ENCODE data around the gene NUFIP1.
A peak's percentile ranks its signal among the peaks of the same experiment; 100 is the strongest.

NUFIP1 gene

DNA sequence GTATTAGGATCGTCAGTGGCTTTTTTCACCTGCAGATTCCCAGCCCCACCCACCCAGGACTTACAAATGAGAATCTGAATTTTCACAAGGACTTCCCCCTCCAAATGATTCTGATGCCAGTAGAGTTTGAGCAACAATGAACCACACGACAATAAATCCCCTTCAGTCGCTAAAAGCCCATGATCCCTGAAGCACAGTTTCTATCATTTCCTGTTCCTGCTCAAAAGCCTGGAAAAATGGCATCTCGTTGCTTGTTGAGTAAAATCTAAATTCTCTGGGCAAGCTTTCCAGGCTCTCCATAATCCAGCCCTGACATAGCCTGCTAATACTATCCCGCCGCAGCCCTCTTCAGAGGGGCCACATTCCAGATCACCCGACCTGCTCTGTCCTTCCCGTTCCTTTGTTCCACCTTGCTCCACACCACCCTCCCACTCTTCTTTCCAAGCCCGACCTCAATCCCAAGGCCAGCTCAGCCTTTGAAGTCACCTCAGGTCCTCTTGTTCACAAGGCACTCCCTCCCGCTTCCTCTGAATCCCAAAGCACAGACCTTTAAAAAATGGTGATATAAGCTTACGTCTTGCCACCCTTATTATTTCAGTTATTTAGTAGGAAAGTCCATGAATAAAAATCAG is 67.9 kb downstream of the NUFIP1 start:
- TF ChIP-seq, protein P1, sequence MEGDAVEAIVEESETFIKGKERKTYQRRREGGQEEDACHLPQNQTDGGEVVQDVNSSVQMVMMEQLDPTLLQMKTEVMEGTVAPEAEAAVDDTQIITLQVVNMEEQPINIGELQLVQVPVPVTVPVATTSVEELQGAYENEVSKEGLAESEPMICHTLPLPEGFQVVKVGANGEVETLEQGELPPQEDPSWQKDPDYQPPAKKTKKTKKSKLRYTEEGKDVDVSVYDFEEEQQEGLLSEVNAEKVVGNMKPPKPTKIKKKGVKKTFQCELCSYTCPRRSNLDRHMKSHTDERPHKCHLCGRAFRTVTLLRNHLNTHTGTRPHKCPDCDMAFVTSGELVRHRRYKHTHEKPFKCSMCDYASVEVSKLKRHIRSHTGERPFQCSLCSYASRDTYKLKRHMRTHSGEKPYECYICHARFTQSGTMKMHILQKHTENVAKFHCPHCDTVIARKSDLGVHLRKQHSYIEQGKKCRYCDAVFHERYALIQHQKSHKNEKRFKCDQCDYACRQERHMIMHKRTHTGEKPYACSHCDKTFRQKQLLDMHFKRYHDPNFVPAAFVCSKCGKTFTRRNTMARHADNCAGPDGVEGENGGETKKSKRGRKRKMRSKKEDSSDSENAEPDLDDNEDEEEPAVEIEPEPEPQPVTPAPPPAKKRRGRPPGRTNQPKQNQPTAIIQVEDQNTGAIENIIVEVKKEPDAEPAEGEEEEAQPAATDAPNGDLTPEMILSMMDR (conservative IDR thresholded peaks at IDR 0.05; ENCODE audit: control insufficient read depth, insufficient read depth, low read depth, low read length), result no peak
- peak; percentile 33 for DNase-seq (ENCODE audit: low read depth)
- no peak overlapping the region for H3K4me3 ChIP-seq (ENCODE audit: control insufficient read depth, low read depth, low read length)

DNA sequence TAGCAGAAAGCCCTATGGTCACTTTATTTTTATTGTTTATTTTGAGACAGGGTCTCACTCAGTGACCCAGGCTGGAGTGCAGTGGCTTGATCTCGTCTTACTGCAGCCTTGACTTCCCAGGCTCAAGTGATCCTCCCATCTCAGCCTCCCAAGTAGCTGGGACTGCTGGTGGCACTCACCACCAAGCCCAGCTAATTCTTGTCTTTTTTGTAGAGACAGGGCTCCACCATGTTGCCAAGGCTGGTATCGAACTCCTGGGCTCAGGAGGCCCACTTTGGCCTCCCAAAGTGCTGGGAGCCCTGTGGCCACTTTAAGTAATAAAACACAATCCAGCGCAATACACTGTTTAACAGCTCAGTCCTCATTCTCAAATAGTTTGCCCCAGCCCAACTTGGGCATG is 69.3 kb downstream of the NUFIP1 start:
- DNase-seq (ENCODE audit: low read depth), result no peak
- TF ChIP-seq, protein P1 (conservative IDR thresholded peaks at IDR 0.05; ENCODE audit: control insufficient read depth, insufficient read depth, low read depth, low read length), result no peak
- no peak overlapping the region for H3K4me3 ChIP-seq (ENCODE audit: control insufficient read depth, low read depth, low read length)

DNA sequence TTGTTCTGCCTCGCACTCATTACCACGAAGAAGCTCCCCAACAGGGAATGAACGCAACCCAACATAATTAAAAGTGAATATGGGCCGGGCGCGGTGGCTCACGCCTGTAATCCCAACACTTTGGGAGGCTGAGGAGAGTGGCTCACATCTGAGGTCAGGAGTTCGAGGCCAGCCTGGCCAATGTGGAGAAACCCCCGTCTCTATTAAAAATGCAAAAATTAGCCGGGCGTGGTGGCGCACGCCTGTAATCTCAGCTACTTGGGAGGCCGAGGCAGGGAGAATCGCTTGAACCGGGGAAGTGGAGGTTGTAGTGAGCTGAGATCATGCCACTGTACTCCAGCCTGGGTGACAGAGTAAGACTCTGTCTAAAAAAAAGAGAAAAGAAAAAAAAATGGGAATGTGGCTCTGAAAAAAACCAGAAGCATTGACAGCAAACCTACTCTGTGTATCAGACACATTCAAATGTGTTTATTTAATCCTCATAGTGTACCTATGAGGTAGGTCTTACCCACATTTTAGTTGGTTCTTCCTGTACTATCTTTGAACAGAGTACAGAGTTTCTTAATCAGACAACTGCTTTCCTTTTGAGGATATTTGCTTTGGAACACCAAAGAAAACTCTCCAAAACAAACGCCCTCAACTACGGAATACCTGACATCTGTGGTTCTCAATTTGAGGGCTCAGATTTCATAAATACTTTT is 70.0 kb downstream of the NUFIP1 start:
- no peak for DNase-seq (ENCODE audit: low read depth)
- TF ChIP-seq, protein P1 (conservative IDR thresholded peaks at IDR 0.05; ENCODE audit: control insufficient read depth, insufficient read depth, low read depth, low read length), result no peak
- no peak overlapping the region for H3K4me3 ChIP-seq (ENCODE audit: control insufficient read depth, low read depth, low read length)

DNA sequence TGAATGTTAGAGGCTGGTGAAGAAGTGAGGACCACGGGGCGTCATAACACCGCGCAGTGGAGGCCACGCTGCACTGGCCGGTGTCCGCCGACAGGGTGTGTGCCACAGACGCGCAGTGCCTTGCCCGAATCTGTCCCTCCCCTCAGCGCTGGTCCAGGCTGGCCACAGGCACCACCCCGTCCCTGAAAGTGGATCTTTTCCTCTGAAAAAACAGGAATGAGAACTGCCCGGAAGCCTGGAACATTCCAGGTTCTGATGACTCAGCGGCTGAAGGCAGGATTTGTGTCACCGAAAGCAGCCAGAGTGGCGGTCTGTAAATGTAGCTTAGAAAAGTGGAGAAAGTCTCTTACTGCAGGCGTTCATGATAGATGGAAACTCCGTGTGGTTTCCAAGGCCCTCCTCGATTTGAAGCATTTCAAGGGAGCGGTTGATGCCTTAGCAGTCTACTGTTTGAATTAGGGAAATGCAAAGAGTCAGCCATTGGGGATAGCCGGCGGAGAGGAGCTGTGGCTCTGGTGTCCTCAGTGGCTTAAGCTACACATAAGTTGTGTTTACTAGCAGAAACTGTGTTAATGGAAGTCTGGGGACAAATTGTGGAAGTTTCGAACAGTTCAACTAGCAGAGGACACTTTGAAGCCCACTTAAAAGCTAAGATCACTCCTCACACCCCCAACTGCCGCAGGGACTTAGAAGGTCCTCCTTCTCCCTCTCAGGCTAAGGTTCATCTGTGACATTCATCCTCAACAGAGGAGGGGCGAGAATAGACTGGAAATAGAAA is 70.8 kb downstream of the NUFIP1 start:
- TF ChIP-seq, protein P1 (conservative IDR thresholded peaks at IDR 0.05; ENCODE audit: control insufficient read depth, insufficient read depth, low read depth, low read length), result peak; percentile 63
- peak overlapping the region; percentile 59 for H3K4me3 ChIP-seq (ENCODE audit: control insufficient read depth, low read depth, low read length)
- peak; percentile 97 for DNase-seq (ENCODE audit: low read depth)

DNA sequence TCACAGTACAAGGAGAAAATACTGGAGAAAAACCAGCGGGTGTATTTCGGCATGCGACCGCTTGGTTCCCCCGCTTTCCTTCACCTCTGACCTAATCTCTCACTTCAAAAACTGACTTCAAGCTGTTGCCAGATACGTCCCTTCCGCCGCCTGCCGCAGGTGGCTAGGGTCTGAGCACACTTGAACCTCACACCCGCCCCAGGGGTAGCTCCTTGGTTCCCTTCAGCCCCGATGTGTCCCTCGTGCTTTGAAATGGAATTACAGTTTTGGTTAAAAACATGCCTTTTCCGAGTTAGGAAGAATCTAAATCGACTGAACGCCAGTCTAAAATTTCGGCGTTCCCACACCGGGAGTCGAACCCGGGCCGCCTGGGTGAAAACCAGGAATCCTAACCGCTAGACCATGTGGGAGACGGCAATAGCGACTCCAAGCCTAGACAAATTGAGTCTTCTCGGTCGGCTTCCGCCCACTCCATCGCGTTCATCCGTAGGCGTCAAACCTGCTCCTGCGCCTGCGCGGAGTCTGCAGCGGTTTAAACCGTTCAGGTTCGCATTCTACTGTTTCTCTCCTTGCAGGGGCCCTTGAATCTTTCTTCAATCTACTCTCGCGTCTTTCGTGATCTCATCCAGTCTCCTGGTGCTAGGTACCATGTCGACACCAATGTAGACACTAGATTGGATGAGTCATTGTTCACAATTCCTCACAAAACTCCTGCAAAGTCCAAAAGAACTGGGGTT is 71.5 kb downstream of the NUFIP1 start:
- peak overlapping the region; percentile 59 for H3K4me3 ChIP-seq (ENCODE audit: control insufficient read depth, low read depth, low read length)
- TF ChIP-seq, protein P1 (conservative IDR thresholded peaks at IDR 0.05; ENCODE audit: control insufficient read depth, insufficient read depth, low read depth, low read length), result peak; percentile 42
- peak; percentile 97 for DNase-seq (ENCODE audit: low read depth)

DNA sequence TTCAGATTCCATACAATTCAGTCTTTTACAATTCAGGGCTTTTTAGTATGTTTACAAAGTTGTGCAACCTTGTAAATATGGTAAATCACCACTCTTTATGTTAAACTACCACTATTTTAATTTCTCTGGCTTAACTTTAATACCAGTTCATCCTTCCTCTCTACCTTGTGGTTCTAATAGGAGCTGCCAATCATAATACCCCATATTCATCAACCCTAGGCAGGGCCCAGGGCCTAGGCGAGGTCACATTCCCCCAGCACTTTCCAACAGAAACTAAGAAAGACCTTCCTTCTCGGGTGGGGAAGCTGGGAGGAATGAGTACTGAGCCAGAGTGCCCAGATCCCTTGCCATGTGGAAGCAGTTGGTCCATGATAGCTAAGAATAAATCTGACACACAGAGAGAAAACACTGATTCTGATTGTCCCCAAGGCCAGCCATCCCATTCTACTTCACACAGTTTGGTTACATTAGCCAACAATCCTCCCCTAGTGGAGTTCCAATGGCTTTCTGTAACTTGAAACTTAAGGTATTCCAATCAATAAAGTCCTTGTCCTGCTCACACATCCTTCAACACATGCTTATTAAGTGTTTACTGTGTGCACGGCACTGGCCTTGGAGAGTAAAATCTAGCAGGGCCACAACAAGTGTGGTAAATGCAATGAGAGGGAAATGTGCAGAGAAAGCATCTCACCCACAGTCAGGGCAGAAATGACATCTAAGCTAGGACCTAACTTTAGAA is 76.8 kb downstream of the NUFIP1 start:
- TF ChIP-seq, protein P1 (conservative IDR thresholded peaks at IDR 0.05; ENCODE audit: control insufficient read depth, insufficient read depth, low read depth, low read length), result no peak
- no peak for DNase-seq (ENCODE audit: low read depth)
- no peak overlapping the region for H3K4me3 ChIP-seq (ENCODE audit: control insufficient read depth, low read depth, low read length)
